Neural progenitor cell (in vitro differentiated cells): ENCODE results near the gene ALPL. TPM values are rescaled to one million over a fixed set of nuclear protein-coding genes. Genes with fewer than 3 reads are reported as not detected.

ENCODE experiments used
- DNase-seq: peaks from one replicate; pipeline ENCODE4 v3.0.0-alpha.2; 2016; ENCODE audit warnings: low spot score
- H2AFZ ChIP-seq: fragments of 200-600 bp; sonication (generic); replicated peaks from 2 replicates; pipeline ENCODE4 v1.6.1; 2016; ENCODE audit warnings: antibody characterized with exemption
- H3F3A ChIP-seq: fragments of 200-600 bp; sonication (generic); 2 replicates; pipeline ENCODE4 v1.6.1; 2016; ENCODE audit warnings: antibody characterized with exemption, low read depth
- H3K27ac ChIP-seq: fragments of 200-600 bp; sonication (generic); 2 replicates; pipeline ENCODE4 v1.5.1; 2016; ENCODE audit warnings: mild to moderate bottlenecking
- H3K27me3 ChIP-seq: fragments of 200-600 bp; sonication (generic); 2 replicates; pipeline ENCODE4 v1.6.1; 2016; ENCODE audit warnings: mild to moderate bottlenecking, moderate library complexity
- H3K36me3 ChIP-seq: fragments of 200-600 bp; sonication (generic); 2 replicates; pipeline ENCODE4 v1.5.1; 2016
- H3K4me1 ChIP-seq: fragments of 200-600 bp; sonication (generic); 2 replicates; pipeline ENCODE4 v1.6.1; 2016; ENCODE audit warnings: mixed run types
- H3K4me2 ChIP-seq: fragments of 200-600 bp; sonication (generic); 2 replicates; pipeline ENCODE4 v1.6.1; 2016
- H3K4me3 ChIP-seq: fragments of 200-600 bp; sonication (generic); 2 replicates; pipeline ENCODE4 v1.5.1; 2016
- H3K79me2 ChIP-seq: fragments of 200-600 bp; sonication (generic); 2 replicates; pipeline ENCODE4 v1.6.1; 2016; ENCODE audit warnings: low read depth
- H3K9ac ChIP-seq: fragments of 200-600 bp; sonication (generic); 2 replicates; pipeline ENCODE4 v1.6.1; 2016
- H3K9me3 ChIP-seq: fragments of 200-600 bp; sonication (generic); 2 replicates; pipeline ENCODE4 v1.5.1; 2016; ENCODE audit warnings: low read depth
- H4K20me1 ChIP-seq: fragments of 200-600 bp; sonication (generic); 2 replicates; pipeline ENCODE4 v1.6.1; 2016; ENCODE audit warnings: low read depth
- H3K27ac Mint-ChIP-seq: 3 replicates; pipeline ENCODE4 v1.8.0; 2021; ENCODE audit warnings: mixed read lengths
- H3K27me3 Mint-ChIP-seq: 2 replicates; pipeline ENCODE4 v1.8.0; 2022; ENCODE audit warnings: low read depth, mild to moderate bottlenecking, inconsistent platforms, moderate library complexity, mixed read lengths; ENCODE audit not compliant: insufficient read depth
- H3K36me3 Mint-ChIP-seq: 3 replicates; pipeline ENCODE4 v1.8.0; 2021; ENCODE audit warnings: mixed read lengths
- H3K4me1 Mint-ChIP-seq: 3 replicates; pipeline ENCODE4 v1.8.0; 2021; ENCODE audit warnings: mixed read lengths
- H3K4me3 Mint-ChIP-seq: 3 replicates; pipeline ENCODE4 v1.8.0; 2021; ENCODE audit warnings: mild to moderate bottlenecking, moderate library complexity, mixed read lengths
- H3K9me3 Mint-ChIP-seq: 3 replicates; pipeline ENCODE4 v1.8.0; 2020; ENCODE audit warnings: mixed read lengths
- EZH2 ChIP-seq: fragments of 200-600 bp; sonication (generic); IDR thresholded peaks from 2 replicates; pipeline ENCODE4 v1.6.1; 2017; ENCODE audit warnings: antibody characterized with exemption, mild to moderate bottlenecking, moderate library complexity
- EZH2phosphoT487 ChIP-seq: fragments of 200-600 bp; sonication (generic); IDR thresholded peaks from 2 replicates; pipeline ENCODE4 v1.6.1; 2017; ENCODE audit warnings: antibody characterized with exemption
- total RNA-seq: library from RNA; depleted of rRNA; stranded (reverse); fragments of >200 nt; gene quantifications from 2 replicates; pipeline ENCODE4 v1.2.3, GENCODE V29; 2015; ENCODE audit warnings: low replicate concordance
- TF ChIP-seq, protein P1 (sequence below): fragments of 200-600 bp; sonication (generic); IDR thresholded peaks from 2 replicates; pipeline ENCODE4 v1.5.1; 2017; ENCODE audit warnings: antibody characterized with exemption, mild to moderate bottlenecking

Gene ALPL
- total RNA-seq, 1 donor from 2014 or later = 51.3 TPM

DNA sequence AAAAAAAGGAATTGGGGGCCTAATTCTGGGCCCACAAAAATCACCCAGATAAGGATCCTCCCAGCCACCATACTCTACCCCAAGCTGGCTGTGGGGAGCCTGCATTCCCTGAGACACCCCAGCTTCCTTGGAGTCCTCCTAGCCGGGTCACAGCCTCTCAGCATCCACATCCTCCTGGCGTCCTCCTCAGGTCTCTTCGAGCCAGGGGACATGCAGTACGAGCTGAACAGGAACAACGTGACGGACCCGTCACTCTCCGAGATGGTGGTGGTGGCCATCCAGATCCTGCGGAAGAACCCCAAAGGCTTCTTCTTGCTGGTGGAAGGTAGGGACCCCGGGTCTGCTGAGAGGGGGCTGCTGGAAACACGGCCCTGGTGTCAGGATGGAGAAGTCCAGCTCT lies 64.3 kb downstream of the ALPL start:
- Histone ChIP-seq H3K79me2 (no peaks in the 10 kb centered on the region), H3K9ac (no peak overlapping the region), H3K4me1 (peaks cover 13% of the 10 kb centered on the region), H2AFZ (no peak overlapping the region), H3K36me3 (no peaks in the 10 kb centered on the region), H3K4me2 (no peak overlapping the region), H3K4me3 (no peak overlapping the region), H4K20me1 (no peaks in the 10 kb centered on the region), H3K27me3 (no peaks in the 10 kb centered on the region), H3K9me3 (no peaks in the 10 kb centered on the region), H3F3A (peaks cover 28% of the 10 kb centered on the region), H3K27ac (no peak overlapping the region)
- Mint-ChIP-seq H3K27ac (no peak overlapping the region), H3K27me3 (peaks cover 2% of the 10 kb centered on the region), H3K36me3 (no peaks in the 10 kb centered on the region), H3K9me3 (no peaks in the 10 kb centered on the region), H3K4me1 (peaks cover 28% of the 10 kb centered on the region), H3K4me3 (no peak overlapping the region)
- TF ChIP-seq EZH2phosphoT487 (no peak), EZH2 (no peak)
- TF ChIP-seq, protein P1, sequence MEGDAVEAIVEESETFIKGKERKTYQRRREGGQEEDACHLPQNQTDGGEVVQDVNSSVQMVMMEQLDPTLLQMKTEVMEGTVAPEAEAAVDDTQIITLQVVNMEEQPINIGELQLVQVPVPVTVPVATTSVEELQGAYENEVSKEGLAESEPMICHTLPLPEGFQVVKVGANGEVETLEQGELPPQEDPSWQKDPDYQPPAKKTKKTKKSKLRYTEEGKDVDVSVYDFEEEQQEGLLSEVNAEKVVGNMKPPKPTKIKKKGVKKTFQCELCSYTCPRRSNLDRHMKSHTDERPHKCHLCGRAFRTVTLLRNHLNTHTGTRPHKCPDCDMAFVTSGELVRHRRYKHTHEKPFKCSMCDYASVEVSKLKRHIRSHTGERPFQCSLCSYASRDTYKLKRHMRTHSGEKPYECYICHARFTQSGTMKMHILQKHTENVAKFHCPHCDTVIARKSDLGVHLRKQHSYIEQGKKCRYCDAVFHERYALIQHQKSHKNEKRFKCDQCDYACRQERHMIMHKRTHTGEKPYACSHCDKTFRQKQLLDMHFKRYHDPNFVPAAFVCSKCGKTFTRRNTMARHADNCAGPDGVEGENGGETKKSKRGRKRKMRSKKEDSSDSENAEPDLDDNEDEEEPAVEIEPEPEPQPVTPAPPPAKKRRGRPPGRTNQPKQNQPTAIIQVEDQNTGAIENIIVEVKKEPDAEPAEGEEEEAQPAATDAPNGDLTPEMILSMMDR = no peak
- DNase-seq = no peak

DNA sequence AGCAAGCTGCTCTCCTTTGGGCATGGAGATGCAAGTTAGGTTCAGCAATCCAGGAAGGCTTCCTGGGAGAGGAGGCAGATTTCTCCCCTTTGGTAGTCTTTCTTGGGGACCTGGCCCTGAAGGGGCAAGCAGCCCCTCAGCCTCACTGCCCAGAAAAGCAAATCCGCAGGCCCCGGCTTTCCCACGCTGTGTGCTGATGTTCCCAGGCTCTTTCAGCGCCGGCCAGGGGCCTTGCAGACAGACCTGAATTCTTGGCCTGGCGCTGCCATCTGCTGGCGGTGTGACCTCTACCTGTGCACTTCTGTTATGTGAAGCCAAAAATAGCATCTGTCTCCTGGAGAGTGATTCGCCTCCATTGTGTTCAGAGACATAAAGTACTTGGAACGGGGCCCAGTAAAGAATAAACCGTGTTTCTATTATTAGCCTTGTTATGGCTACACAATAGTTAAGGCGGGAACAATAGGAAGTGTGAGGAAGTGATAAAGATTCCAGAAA lies 64.8 kb downstream of the ALPL start:
- H3K4me2 ChIP-seq = peak overlapping the region; percentile 39

DNA sequence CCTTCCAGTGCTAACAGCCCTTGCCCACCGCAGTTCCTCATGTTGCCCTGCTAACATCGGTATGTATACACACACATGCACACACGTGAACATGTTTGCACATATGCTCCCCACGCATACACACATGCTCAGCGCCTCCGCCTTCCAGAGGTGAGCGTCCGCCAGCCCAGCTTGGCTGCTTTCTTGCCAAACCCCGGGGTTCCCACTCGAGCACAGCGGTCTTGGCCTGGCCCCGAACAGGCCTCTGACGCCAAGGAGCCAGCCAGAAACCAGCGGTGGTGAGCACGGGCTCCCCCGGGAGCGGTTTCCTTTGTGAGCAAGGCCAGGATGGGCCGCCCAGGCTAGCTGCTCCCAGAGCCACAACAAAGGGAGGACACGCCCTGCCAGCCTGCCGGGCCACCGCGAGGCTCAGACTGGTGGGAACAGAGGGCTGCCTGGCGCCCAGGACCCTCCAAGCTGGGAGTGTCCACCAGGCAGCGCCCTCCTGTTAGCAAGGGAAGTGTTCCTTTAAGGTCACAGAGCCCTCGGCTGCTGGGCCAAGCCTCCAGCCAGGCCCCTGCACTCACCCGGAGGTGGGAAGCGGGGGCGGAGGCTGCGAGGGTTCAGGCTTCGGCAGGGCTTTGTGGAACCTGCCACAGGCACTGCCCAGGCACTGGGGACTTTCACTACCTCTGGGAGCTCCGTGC lies 65.4 kb downstream of the ALPL start:
- peak; percentile 86 for DNase-seq
- no peaks in the 10 kb centered on the region for H4K20me1 ChIP-seq
- no peak overlapping the region for H2AFZ ChIP-seq
- H3K4me1 Mint-ChIP-seq = peaks cover 21% of the 10 kb centered on the region
- peaks cover 28% of the 10 kb centered on the region for H3F3A ChIP-seq
- H3K9me3 ChIP-seq = no peaks in the 10 kb centered on the region
- peak overlapping the region; percentile 66 for H3K27ac Mint-ChIP-seq
- H3K27me3 Mint-ChIP-seq = peaks cover 2% of the 10 kb centered on the region
- H3K9ac ChIP-seq = no peak overlapping the region
- no peak overlapping the region for H3K4me3 Mint-ChIP-seq
- H3K36me3 Mint-ChIP-seq = no peaks in the 10 kb centered on the region
- H3K4me1 ChIP-seq = peaks cover 13% of the 10 kb centered on the region
- no peaks in the 10 kb centered on the region for H3K36me3 ChIP-seq
- H3K9me3 Mint-ChIP-seq = no peaks in the 10 kb centered on the region
- H3K4me2 ChIP-seq = peak overlapping the region; percentile 39
- TF ChIP-seq, protein P1 = peak; percentile 38
- no peak for TF ChIP-seq EZH2phosphoT487
- H3K4me3 ChIP-seq = no peak overlapping the region
- H3K27ac ChIP-seq = peak overlapping the region; percentile 39
- no peaks in the 10 kb centered on the region for H3K27me3 ChIP-seq
- H3K79me2 ChIP-seq = no peaks in the 10 kb centered on the region

More for the DNA sequence above, 64.8 kb downstream of the ALPL start:
- H3K36me3 Mint-ChIP-seq = no peaks in the 10 kb centered on the region
- TF ChIP-seq EZH2phosphoT487 = no peak
- no peak for TF ChIP-seq EZH2
- TF ChIP-seq, protein P1 = peak; percentile 70
- Histone ChIP-seq H3K36me3 (no peaks in the 10 kb centered on the region), H3K4me3 (no peak overlapping the region), H3K9ac (no peak overlapping the region), H3F3A (peaks cover 28% of the 10 kb centered on the region), H3K27me3 (no peaks in the 10 kb centered on the region), H3K79me2 (no peaks in the 10 kb centered on the region), H3K9me3 (no peaks in the 10 kb centered on the region), H3K4me1 (peaks cover 13% of the 10 kb centered on the region), H3K27ac (peak overlapping the region; percentile 39), H4K20me1 (no peaks in the 10 kb centered on the region), H2AFZ (no peak overlapping the region)
- H3K27ac Mint-ChIP-seq = no peak overlapping the region
- no peak overlapping the region for H3K4me3 Mint-ChIP-seq
- DNase-seq = peak; percentile 86
- peaks cover 23% of the 10 kb centered on the region for H3K4me1 Mint-ChIP-seq
- peaks cover 2% of the 10 kb centered on the region for H3K27me3 Mint-ChIP-seq
- H3K9me3 Mint-ChIP-seq = no peaks in the 10 kb centered on the region
